ENCODE results near the gene RNU6-1. TPM values are rescaled to one million over a fixed set of nuclear protein-coding genes. Genes with fewer than 3 reads are reported as not detected.

RNU6-1 gene
- total and polyA plus RNA-seq, 10 donors = not detected

DNA sequence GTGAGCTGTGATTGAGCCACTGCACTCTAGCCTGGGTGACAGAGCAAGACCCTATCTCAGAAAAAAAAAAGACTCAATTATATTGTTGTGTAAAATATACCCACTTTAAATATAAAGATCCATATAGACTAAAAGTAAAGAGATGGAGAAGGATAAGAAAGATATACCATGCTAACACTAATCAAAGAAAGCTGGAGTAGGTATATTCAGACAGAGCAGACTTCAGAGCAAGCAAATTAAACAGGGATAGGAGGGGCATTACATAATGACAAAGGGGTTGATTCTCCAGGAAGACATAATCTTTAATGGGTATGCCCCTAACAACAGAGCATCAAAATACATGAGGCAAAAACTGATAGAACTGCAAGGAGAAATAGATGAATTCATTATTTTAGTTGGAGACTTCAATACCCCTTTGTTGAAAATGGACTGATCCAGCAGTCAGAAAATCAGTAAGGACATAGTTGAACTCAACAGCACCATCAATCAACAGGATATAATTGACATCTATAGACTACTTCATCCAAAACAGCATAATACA lies 31.1 kb upstream of the RNU6-1 start:
- DNase-seq = no peak
- H3K9me3 ChIP-seq = peaks cover 0 to 27% (median 22%) of the 10 kb centered on the region in 8 donors
- no peak overlapping the region for H3K4me3 ChIP-seq
- TF ChIP-seq POLR2A (IDR thresholded peaks at IDR 0.05) = no peak
- no peak for TF ChIP-seq POLR2AphosphoS5 (IDR thresholded peaks at IDR 0.05)
- TF ChIP-seq, protein P1, sequence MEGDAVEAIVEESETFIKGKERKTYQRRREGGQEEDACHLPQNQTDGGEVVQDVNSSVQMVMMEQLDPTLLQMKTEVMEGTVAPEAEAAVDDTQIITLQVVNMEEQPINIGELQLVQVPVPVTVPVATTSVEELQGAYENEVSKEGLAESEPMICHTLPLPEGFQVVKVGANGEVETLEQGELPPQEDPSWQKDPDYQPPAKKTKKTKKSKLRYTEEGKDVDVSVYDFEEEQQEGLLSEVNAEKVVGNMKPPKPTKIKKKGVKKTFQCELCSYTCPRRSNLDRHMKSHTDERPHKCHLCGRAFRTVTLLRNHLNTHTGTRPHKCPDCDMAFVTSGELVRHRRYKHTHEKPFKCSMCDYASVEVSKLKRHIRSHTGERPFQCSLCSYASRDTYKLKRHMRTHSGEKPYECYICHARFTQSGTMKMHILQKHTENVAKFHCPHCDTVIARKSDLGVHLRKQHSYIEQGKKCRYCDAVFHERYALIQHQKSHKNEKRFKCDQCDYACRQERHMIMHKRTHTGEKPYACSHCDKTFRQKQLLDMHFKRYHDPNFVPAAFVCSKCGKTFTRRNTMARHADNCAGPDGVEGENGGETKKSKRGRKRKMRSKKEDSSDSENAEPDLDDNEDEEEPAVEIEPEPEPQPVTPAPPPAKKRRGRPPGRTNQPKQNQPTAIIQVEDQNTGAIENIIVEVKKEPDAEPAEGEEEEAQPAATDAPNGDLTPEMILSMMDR (IDR thresholded peaks at IDR 0.05 in 8 of 11, conservative IDR thresholded peaks at IDR 0.05 in 3 of 11) = no peak
- H3K4me1 ChIP-seq = no peaks in the 10 kb centered on the region
- intact Hi-C loops (cut with DNase I; ENCODE audit: low total_unique reads) = no loop called here
- no peaks in the 10 kb centered on the region for H3K36me3 ChIP-seq
- H3K27ac ChIP-seq = no peak overlapping the region
- H3K27me3 ChIP-seq (replicated peaks in 1 of 7) = no peaks in the 10 kb centered on the region

GRCh38 chr15:67869701-67870100 lies 29.9 kb upstream of the RNU6-1 start:
- H3K4me3 ChIP-seq = no peak overlapping the region
- H3K9me3 ChIP-seq = peaks cover 0 to 27% (median 22%) of the 10 kb centered on the region in 8 donors
- no peaks in the 10 kb centered on the region for H3K4me1 ChIP-seq
- no peaks in the 10 kb centered on the region for H3K27me3 ChIP-seq (replicated peaks in 1 of 7)
- DNase-seq = no peak
- intact Hi-C loops (cut with DNase I; ENCODE audit: low total_unique reads) = no loop called here
- H3K27ac ChIP-seq = no peak overlapping the region
- no peaks in the 10 kb centered on the region for H3K36me3 ChIP-seq
- 62 to 86% (median 81%) methylated on average over 3 of the region's 3 CpGs for WGBS, 5 donors
- TF ChIP-seq, protein P1 (IDR thresholded peaks at IDR 0.05 in 8 of 11, conservative IDR thresholded peaks at IDR 0.05 in 3 of 11) = no peak
- TF ChIP-seq POLR2A (IDR thresholded peaks at IDR 0.05) (no peak), POLR2AphosphoS5 (IDR thresholded peaks at IDR 0.05) (no peak)

DNA sequence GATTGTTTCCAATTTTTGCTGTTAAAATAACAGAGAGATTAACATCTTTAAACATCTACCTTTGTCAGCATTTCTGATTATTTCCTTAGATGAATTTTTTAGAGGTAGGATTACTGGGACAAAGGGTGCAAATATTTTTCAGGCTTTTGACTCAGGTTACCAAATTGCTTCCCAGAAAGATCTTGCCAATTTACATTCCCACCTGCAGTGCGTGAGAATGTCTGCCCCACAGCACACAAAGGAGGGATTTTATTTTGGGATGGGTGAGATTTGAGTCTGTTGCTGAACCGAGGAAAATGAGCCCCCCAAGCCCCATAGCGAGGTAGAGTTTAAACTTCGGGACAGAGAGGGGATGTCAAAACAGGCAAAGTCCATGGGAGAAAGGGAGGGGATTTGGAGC lies 25.9 kb upstream of the RNU6-1 start:
- no peak for TF ChIP-seq POLR2A (IDR thresholded peaks at IDR 0.05)
- TF ChIP-seq, protein P1 (IDR thresholded peaks at IDR 0.05 in 8 of 11, conservative IDR thresholded peaks at IDR 0.05 in 3 of 11) = no peak
- no peak for TF ChIP-seq POLR2AphosphoS5 (IDR thresholded peaks at IDR 0.05)
- DNase-seq = no peak
- Histone ChIP-seq H3K27me3 (replicated peaks in 1 of 7) (peaks cover 0 to 5% (median 0%) of the 10 kb centered on the region in 7 donors), H3K4me3 (no peak overlapping the region), H3K27ac (no peak overlapping the region), H3K9me3 (peaks cover 0 to 15% (median 13%) of the 10 kb centered on the region in 8 donors), H3K36me3 (no peaks in the 10 kb centered on the region), H3K4me1 (peaks cover 9 to 17% (median 15%) of the 10 kb centered on the region in 6 donors)
- 86 to 94% (median 90%) methylated on average over 4 of the region's 4 CpGs for WGBS, 5 donors
- intact Hi-C loops (cut with DNase I; ENCODE audit: low total_unique reads) = no loop called here

- Histone ChIP-seq H3K27ac (no peak overlapping the region), H3K27me3 (replicated peaks in 1 of 7) (peaks cover 0 to 5% (median 0%) of the 10 kb centered on the region in 7 donors), H3K36me3 (no peaks in the 10 kb centered on the region), H3K9me3 (peaks cover 0 to 12% (median 10%) of the 10 kb centered on the region in 8 donors), H3K4me3 (no peak overlapping the region), H3K4me1 (peaks cover 9 to 17% (median 15%) of the 10 kb centered on the region in 6 donors)
- DNase-seq = no peak
- intact Hi-C loops (cut with DNase I; ENCODE audit: low total_unique reads) = no loop called here
- WGBS, 5 donors = 77 to 97% (median 92%) methylated on average over 3 of the region's 3 CpGs
- TF ChIP-seq, protein P1 (IDR thresholded peaks at IDR 0.05 in 8 of 11, conservative IDR thresholded peaks at IDR 0.05 in 3 of 11) = no peak
Measured at GRCh38 chr15:67865331-67865730, 25.5 kb upstream of the RNU6-1 start.
